Astrocyte (in vitro differentiated cells and primary cell): ENCODE data around the gene SMAD9.

ENCODE experiments used
- CTCF ChIP-seq: IDR thresholded peaks from 2 replicates; pipeline ENCODE4 v1.5.1; 2011; ENCODE audit warnings: low read depth, mild to moderate bottlenecking, inconsistent platforms, low read length, moderate library complexity; ENCODE audit not compliant: insufficient read depth
- EZH2 ChIP-seq: IDR thresholded peaks from 2 replicates; pipeline ENCODE4 v1.6.1; 2012; ENCODE audit warnings: mild to moderate bottlenecking, low read length, inconsistent platforms; ENCODE audit not compliant: insufficient read depth

- TF ChIP-seq CTCF (no peak), EZH2 (no peak)
Observed at GRCh38 chr13:36959456-36960116, 39.5 kb upstream of the SMAD9 start.
